Measurements from ENCODE around the gene PRSS21. TPM values are rescaled to one million over a fixed set of nuclear protein-coding genes. Genes with fewer than 3 reads are reported as not detected.

Gene PRSS21
- total RNA-seq, 2 experiments from 2014 or later, result 11.3 to 12.5 TPM

DNA sequence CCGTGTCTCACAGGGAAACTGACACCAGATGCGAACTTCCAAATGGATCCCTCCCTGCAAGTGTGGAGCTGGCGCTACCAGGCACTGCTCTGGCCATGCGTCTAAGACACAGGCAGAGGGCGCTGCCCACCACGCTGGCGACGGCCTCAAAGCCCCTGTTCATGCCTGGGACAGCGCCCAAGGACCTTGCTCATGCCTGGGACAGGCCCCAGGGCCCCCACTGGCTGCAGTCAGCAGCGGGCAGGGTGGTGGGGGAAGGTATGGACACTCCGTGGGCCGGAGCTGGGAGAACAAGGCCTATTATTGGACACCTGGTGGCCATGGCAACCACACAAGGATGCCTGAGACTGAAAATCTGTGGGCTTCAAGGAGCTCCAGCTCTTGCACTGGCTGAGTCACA is 21.9 kb downstream of the PRSS21 start:
- ChIA-PET POLR2A (interaction anchor here (0.6 to 2.2 kb wide), 3 partner anchors 29 to 88 kb away, joined by 3 to 10 read pairs (median 4); no protein-coding TSS in a partner anchor), CTCF (interaction anchor here (0.6 to 3.5 kb wide), 35 partner anchors 8 to 124 kb away, joined by 3 to 139 read pairs (median 4); partner anchors contain the start of genes FLYWCH1, FLYWCH2, KREMEN2 and PRSS22)
- Mint-ChIP-seq H3K9me3 (no peaks in the 10 kb centered on the region), H3K27ac (peak overlapping the region; percentile 14), H3K4me3 (no peak overlapping the region), H3K27me3 (no peaks in the 10 kb centered on the region), H3K36me3 (ENCODE audit: low read depth) (no peaks in the 10 kb centered on the region), H3K4me1 (ENCODE audit: low read depth) (peaks cover 19% of the 10 kb centered on the region)
- intact Hi-C loops (cut with micrococcal nuclease), result no loop called here
- TF ChIP-seq, protein P1, sequence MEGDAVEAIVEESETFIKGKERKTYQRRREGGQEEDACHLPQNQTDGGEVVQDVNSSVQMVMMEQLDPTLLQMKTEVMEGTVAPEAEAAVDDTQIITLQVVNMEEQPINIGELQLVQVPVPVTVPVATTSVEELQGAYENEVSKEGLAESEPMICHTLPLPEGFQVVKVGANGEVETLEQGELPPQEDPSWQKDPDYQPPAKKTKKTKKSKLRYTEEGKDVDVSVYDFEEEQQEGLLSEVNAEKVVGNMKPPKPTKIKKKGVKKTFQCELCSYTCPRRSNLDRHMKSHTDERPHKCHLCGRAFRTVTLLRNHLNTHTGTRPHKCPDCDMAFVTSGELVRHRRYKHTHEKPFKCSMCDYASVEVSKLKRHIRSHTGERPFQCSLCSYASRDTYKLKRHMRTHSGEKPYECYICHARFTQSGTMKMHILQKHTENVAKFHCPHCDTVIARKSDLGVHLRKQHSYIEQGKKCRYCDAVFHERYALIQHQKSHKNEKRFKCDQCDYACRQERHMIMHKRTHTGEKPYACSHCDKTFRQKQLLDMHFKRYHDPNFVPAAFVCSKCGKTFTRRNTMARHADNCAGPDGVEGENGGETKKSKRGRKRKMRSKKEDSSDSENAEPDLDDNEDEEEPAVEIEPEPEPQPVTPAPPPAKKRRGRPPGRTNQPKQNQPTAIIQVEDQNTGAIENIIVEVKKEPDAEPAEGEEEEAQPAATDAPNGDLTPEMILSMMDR (IDR thresholded peaks at IDR 0.05), result peak; percentile 95
- ATAC-seq (peak; percentile 74), DNase-seq (peak; percentile 77)

DNA sequence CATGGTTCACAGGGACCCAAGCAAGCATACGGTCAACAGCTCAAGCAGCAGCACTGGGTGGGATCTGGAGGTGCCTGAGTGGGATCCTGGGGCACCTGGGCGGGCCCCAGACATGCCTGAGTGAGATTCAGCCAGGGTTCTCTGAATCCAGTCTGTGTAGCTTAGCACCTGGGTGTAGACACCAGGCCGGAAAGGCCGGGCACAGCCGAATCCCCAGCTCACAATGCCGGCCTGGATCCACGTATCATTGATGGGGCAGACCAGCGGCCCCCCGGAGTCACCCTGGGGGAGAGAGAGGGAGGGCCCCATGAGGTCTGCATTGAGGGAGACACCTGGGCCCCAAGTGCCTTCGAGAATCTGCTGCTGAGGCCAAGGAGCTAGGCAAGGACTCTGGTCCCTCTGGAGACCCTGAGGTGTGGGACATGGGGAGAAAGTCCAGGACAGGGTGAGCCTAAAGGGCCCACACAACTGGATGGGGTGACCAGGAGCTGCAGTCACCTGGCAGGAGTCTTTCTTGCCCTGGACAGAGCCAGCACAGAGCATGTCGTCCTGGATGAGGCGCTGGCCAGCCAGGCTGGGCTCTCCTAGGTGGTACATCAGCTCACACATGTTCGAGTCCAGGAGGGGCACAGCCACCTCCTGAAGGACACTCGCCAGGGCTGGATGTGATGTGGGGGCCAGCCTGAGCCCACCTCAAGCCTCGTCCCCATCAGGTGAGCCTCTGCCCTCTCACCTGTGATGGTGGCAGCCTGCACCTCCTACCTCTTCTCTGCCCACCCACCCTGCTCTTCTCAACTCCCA is 22.8 kb downstream of the PRSS21 start:
- POLR2A ChIA-PET, result interaction anchor here (1.0 to 2.2 kb wide), 2 partner anchors 28 to 87 kb away, joined by 3 to 10 read pairs; no protein-coding TSS in a partner anchor
- Mint-ChIP-seq H3K27ac (no peak overlapping the region), H3K27me3 (no peaks in the 10 kb centered on the region), H3K9me3 (no peaks in the 10 kb centered on the region), H3K4me3 (no peak overlapping the region), H3K4me1 (ENCODE audit: low read depth) (peaks cover 21% of the 10 kb centered on the region), H3K36me3 (ENCODE audit: low read depth) (no peaks in the 10 kb centered on the region)
- DNase-seq, result no peak
- no peak for ATAC-seq
- CTCF ChIA-PET, result interaction anchor here (0.6 to 3.5 kb wide), 30 partner anchors 9 to 123 kb away, joined by 3 to 139 read pairs (median 4); partner anchors contain the start of genes FLYWCH1, FLYWCH2, KREMEN2 and PRSS22
- TF ChIP-seq, protein P1 (IDR thresholded peaks at IDR 0.05), result no peak
- intact Hi-C loops (cut with micrococcal nuclease), result no loop called here

DNA sequence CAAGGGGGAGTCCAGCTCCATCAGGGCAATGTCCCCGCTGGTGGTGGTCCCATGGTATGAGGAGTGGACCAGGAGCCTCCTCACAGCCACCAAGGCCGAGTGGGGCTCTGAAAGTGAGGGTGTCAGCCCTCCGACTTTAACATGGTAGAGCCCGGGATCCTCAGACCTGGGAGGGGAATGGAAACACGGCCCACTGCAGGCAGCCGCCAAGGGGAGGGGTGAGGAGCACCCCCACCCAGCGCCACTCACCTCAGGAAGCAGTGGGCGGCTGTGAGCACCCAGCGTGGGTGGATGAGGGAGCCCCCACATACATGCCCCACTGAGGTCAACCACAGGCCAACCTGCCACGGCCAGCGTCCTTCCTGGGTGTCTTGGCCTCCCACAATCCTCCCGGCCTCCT is 23.9 kb downstream of the PRSS21 start:
- Mint-ChIP-seq H3K27me3 (no peaks in the 10 kb centered on the region), H3K9me3 (peaks cover 2% of the 10 kb centered on the region), H3K4me1 (ENCODE audit: low read depth) (peaks cover 28% of the 10 kb centered on the region), H3K36me3 (ENCODE audit: low read depth) (no peaks in the 10 kb centered on the region), H3K4me3 (no peak overlapping the region), H3K27ac (no peak overlapping the region)
- intact Hi-C loops (cut with micrococcal nuclease), result no loop called here
- ATAC-seq, result no peak
- ChIA-PET POLR2A (interaction anchor here (0.5 to 2.2 kb wide), 2 partner anchors 27 to 44 kb away, joined by 3 to 10 read pairs; no protein-coding TSS in a partner anchor), CTCF (interaction anchor here (1.5 to 3.5 kb wide), 2 partner anchors 14 to 86 kb away, joined by 4 to 22 read pairs; no protein-coding TSS in a partner anchor)
- TF ChIP-seq, protein P1 (IDR thresholded peaks at IDR 0.05), result no peak
- DNase-seq, result no peak

DNA sequence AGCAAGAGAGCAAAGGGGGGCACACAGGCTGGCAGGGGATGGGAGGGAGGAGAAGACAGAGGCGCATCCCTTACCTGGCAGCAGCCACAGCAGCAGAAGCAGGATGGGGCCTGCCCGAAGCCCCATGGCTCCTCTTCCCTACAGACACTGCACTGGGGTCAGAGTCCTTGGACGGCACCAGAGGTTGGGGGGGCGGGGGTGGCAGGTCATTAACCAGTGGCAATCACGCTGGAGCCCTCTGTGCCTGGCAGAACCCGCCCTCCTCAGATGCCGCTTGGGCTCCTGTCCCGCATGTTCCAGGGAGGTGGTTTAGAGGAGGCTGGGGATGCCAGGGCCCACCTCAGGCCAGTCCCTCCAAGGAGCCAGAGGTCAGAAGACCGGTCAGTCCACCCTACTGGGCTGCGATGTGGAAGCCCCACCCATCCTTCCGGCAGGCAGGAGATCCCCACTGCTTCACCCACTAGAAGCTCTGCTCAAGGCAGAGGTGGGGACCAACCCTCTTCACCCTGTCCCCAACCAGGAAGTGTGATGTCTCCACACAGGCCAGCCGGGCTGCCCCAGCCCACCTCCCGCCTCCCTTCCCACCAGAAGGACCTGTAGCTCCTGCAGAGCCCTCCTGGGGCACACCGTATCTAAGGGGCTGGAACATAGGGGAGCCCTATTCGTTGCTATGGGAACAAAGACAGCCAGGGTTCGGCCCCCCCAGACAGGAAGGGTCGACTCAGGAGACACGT is 24.7 kb downstream of the PRSS21 start:
- no peaks in the 10 kb centered on the region for H3K36me3 Mint-ChIP-seq (ENCODE audit: low read depth)
- ChIA-PET POLR2A (interaction anchor here (0.7 to 2.0 kb wide), 4 partner anchors 20 to 41 kb away, joined by 3 to 9 read pairs (median 4); no protein-coding TSS in a partner anchor), CTCF (interaction anchor here (0.8 to 4.7 kb wide), 6 partner anchors 12 to 65 kb away, joined by 3 to 42 read pairs (median 4); no protein-coding TSS in a partner anchor)
- TF ChIP-seq, protein P1 (IDR thresholded peaks at IDR 0.05), result no peak
- DNase-seq (peak; percentile 20), ATAC-seq (no peak)
- intact Hi-C loops (cut with micrococcal nuclease), result no loop called here
- H3K27ac Mint-ChIP-seq, result peak overlapping the region; percentile 92
- peak overlapping the region; percentile 67 for H3K4me3 Mint-ChIP-seq
- H3K4me1 Mint-ChIP-seq (ENCODE audit: low read depth), result peaks cover 35% of the 10 kb centered on the region
- peaks cover 2% of the 10 kb centered on the region for H3K9me3 Mint-ChIP-seq
- H3K27me3 Mint-ChIP-seq, result no peaks in the 10 kb centered on the region

Data from activated CD8-positive, alpha-beta T cell treated with anti-CD3 and anti-CD28 coated beads for 36 hours (primary cell).